Smooth muscle cell (in vitro differentiated cells): ENCODE measurements around the gene MARCHF10. TPM values are rescaled to one million over a fixed set of nuclear protein-coding genes. Genes with fewer than 3 reads are reported as not detected.
A peak's percentile ranks its signal among the peaks of the same experiment; 100 is the strongest.
"Not testable (repeated sequence)": the region's sequence is repeated elsewhere in the genome, so short reads cannot be mapped to it uniquely, and the experiment has no call there.

Source experiments
- DNase-seq: peaks from one replicate; lab custom pipeline; 2025; ENCODE audit not compliant: unreplicated experiment; lab: John Stamatoyannopoulos, UW
- H2AFZ ChIP-seq: fragments of 200-600 bp; sonication (generic); 2 replicates; pipeline ENCODE4 v1.6.0; 2016; ENCODE audit warnings: antibody characterized with exemption, low read depth, mild to moderate bottlenecking
- H3F3A ChIP-seq: fragments of 200-600 bp; sonication (generic); 2 replicates; pipeline ENCODE4 v1.6.0; 2017; ENCODE audit warnings: antibody characterized with exemption, low read depth
- H3K27ac ChIP-seq: fragments of 200-600 bp; sonication (generic); 2 replicates; pipeline ENCODE4 v1.5.1; 2016; ENCODE audit warnings: low read depth, mild to moderate bottlenecking
- H3K27me3 ChIP-seq: fragments of 200-600 bp; sonication (generic); 2 replicates; pipeline ENCODE4 v1.6.1; 2016; ENCODE audit warnings: low read depth, mild to moderate bottlenecking
- H3K36me3 ChIP-seq: fragments of 200-600 bp; sonication (generic); 2 replicates; pipeline ENCODE4 v1.5.1; 2016; ENCODE audit warnings: low read depth
- H3K4me1 ChIP-seq: fragments of 200-600 bp; sonication (generic); 2 replicates; pipeline ENCODE4 v1.5.1; 2016; ENCODE audit warnings: low read depth
- H3K4me2 ChIP-seq: fragments of 200-600 bp; sonication (generic); 2 replicates; pipeline ENCODE4 v1.6.0; 2016; ENCODE audit warnings: mild to moderate bottlenecking
- H3K4me3 ChIP-seq: fragments of 200-600 bp; sonication (generic); 2 replicates; pipeline ENCODE4 v1.5.1; 2016; ENCODE audit warnings: mild to moderate bottlenecking
- H3K79me2 ChIP-seq: fragments of 200-600 bp; sonication (generic); 2 replicates; pipeline ENCODE4 v1.6.0; 2016; ENCODE audit warnings: low read depth, mild to moderate bottlenecking
- H3K9ac ChIP-seq: fragments of 200-600 bp; sonication (generic); 2 replicates; pipeline ENCODE4 v1.6.0; 2016; ENCODE audit warnings: low read depth
- H3K9me3 ChIP-seq: fragments of 200-600 bp; sonication (generic); replicated peaks from 2 replicates; pipeline ENCODE4 v1.5.1; 2016; ENCODE audit warnings: low read depth
- H4K20me1 ChIP-seq: fragments of 200-600 bp; sonication (generic); 2 replicates; pipeline ENCODE4 v1.6.0; 2016; ENCODE audit warnings: low read depth
- WGBS: methylation state at CpG from one replicate; pipeline ENCODE4 v1.1.7; 2016; ENCODE audit warnings: low lambda C conversion rate; 5-methylcytosine and 5-hydroxymethylcytosine counted together
- polyA plus RNA-seq: library from polyadenylated mRNA; unstranded; fragments of >200 nt; fragmentation: Nextera tagmentation; extraction: Ambion mirVana; gene quantifications from 2 replicates; pipeline ENCODE4 v1.2.1, GENCODE V29; 2016
- total RNA-seq: library from RNA; depleted of rRNA; stranded (reverse); fragments of >200 nt; gene quantifications from 2 replicates; pipeline ENCODE4 v1.2.3, GENCODE V29; 2014
- TF ChIP-seq, protein P1 (sequence below): fragments of 200-600 bp; sonication (generic); IDR thresholded peaks from 2 replicates; pipeline ENCODE4 v1.5.1; 2017; ENCODE audit warnings: borderline replicate concordance, mild to moderate bottlenecking, antibody characterized with exemption; ENCODE audit not compliant: insufficient read depth, poor library complexity, severe bottlenecking

Gene MARCHF10
- total and polyA plus RNA-seq, 2 experiments from 2014 or later, result not detected

DNA sequence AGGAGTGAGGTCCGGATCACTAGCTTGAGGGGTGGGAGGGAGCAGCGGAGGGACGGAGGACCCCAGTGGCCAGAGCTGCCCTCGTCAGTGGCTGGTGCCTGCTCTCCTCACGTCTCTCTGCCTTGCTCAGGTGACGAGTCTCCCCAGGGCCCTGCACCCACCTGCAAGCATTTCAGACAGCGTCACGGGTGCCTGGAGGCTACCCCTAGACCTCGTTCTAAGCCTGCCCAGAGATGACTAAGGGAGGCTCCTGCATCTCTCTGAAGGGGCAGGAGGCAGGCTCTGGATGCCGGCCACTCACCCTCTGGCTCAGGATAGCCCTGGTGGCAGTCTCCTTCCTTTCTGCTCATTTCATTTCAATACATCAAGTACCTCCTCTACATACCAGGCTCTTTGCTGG lies 111.9 kb downstream of the MARCHF10 start:
- H3K36me3 ChIP-seq, result no peaks in the 10 kb centered on the region
- H3K4me3 ChIP-seq, result no peak overlapping the region
- H3K79me2 ChIP-seq, result no peaks in the 10 kb centered on the region
- no peak for DNase-seq
- no peak overlapping the region for H3K4me2 ChIP-seq
- H3K4me1 ChIP-seq, result no peaks in the 10 kb centered on the region
- H2AFZ ChIP-seq, result no peak overlapping the region
- no peak overlapping the region for H3K9ac ChIP-seq
- no peaks in the 10 kb centered on the region for H4K20me1 ChIP-seq
- no peak overlapping the region for H3K27ac ChIP-seq
- H3K27me3 ChIP-seq, result no peaks in the 10 kb centered on the region
- no peaks in the 10 kb centered on the region for H3K9me3 ChIP-seq
- H3F3A ChIP-seq, result peaks cover 21% of the 10 kb centered on the region
- 75% methylated on average over 10 of the region's 10 CpGs for WGBS
- TF ChIP-seq, protein P1, sequence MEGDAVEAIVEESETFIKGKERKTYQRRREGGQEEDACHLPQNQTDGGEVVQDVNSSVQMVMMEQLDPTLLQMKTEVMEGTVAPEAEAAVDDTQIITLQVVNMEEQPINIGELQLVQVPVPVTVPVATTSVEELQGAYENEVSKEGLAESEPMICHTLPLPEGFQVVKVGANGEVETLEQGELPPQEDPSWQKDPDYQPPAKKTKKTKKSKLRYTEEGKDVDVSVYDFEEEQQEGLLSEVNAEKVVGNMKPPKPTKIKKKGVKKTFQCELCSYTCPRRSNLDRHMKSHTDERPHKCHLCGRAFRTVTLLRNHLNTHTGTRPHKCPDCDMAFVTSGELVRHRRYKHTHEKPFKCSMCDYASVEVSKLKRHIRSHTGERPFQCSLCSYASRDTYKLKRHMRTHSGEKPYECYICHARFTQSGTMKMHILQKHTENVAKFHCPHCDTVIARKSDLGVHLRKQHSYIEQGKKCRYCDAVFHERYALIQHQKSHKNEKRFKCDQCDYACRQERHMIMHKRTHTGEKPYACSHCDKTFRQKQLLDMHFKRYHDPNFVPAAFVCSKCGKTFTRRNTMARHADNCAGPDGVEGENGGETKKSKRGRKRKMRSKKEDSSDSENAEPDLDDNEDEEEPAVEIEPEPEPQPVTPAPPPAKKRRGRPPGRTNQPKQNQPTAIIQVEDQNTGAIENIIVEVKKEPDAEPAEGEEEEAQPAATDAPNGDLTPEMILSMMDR, result no peak

DNA sequence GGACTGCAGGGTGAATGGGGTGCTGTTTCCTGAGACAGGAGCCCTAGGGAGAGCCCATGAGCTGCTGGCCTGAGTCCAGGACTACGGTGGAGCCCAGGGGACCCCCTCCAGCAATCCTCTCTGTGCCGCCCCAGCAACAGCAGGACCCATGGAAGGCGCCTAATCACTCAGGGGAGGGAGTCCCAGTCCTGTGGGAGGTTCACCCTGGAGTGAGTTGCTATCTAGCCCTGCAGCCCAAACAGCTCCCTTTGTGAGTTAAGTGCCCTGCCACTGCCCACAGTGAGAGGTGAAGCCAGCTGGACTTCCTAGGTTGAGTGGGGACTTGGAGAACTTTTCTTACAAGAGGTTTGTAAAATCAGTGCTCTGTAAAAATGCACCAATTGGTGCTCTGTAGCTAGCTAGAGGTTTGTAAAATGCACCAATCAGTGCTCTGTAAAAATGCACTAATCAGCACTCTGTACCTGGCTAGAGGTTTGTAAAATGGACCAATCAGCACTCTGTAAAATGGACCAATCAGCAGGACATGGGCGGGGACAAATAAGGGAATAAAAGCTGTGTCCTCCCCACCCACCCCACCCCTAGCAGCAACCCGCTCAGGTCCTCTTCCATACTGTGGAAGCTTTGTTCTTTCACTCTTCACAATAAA lies 112.9 kb downstream of the MARCHF10 start:
- not testable (repeated sequence) for H3K36me3 ChIP-seq, H3K27me3 ChIP-seq, H3K9me3 ChIP-seq, DNase-seq, H2AFZ ChIP-seq, H3K9ac ChIP-seq, H3K79me2 ChIP-seq, H3K4me2 ChIP-seq, H3K4me1 ChIP-seq, H3K4me3 ChIP-seq, H3K27ac ChIP-seq, H4K20me1 ChIP-seq
- peaks cover 21% of the 10 kb centered on the region for H3F3A ChIP-seq
- 94% methylated on average over 5 of the region's 5 CpGs for WGBS

DNA sequence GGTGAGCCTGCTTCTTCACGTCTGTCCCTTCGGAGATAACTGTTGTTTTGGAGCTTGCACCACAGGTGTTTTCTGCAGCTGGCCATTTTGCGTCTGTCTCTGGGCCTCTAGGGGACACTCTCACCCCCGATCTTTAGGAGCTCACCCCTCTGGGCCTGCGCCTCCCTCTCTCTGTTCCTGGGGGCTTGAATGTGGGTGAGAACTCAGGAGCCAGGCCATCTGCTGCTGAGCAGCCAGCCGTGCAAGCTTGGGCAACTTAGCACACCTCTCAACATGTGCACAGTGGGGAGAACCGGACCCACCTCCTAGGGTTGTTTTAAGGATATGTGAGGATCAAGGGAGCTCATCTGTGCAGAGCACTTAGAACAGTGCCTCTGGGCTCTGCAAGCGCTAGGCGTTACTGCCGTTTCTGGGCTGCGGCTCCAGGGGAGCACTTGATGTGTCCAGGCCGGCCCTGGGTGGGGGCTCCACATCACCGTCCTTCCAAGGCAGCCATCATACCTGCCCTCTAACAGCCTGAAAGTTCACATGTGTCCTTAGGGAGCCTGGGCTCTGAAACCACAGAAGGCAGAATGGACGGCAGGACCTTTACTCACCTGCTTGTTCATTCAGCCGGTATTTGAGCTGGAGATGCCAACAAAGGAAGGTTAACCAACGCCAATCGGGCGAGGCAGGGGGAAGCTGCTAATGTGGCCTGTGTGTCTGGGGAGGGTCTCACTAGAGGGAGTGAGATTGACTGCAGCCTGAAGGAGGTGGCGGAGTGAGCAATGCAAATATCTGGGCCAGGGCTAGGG lies 114.3 kb downstream of the MARCHF10 start:
- Histone ChIP-seq H3K27me3 (no peaks in the 10 kb centered on the region), H3K27ac (peak overlapping the region; percentile 11), H3K79me2 (no peaks in the 10 kb centered on the region), H3K9ac (no peak overlapping the region), H3K9me3 (no peaks in the 10 kb centered on the region), H4K20me1 (peaks cover 13% of the 10 kb centered on the region), H2AFZ (no peak overlapping the region), H3F3A (peaks cover 21% of the 10 kb centered on the region), H3K4me2 (no peak overlapping the region), H3K4me1 (no peaks in the 10 kb centered on the region), H3K36me3 (no peaks in the 10 kb centered on the region), H3K4me3 (no peak overlapping the region)
- DNase-seq, result no peak
- TF ChIP-seq, protein P1, result no peak
- 91% methylated on average over 19 of the region's 19 CpGs for WGBS

DNA sequence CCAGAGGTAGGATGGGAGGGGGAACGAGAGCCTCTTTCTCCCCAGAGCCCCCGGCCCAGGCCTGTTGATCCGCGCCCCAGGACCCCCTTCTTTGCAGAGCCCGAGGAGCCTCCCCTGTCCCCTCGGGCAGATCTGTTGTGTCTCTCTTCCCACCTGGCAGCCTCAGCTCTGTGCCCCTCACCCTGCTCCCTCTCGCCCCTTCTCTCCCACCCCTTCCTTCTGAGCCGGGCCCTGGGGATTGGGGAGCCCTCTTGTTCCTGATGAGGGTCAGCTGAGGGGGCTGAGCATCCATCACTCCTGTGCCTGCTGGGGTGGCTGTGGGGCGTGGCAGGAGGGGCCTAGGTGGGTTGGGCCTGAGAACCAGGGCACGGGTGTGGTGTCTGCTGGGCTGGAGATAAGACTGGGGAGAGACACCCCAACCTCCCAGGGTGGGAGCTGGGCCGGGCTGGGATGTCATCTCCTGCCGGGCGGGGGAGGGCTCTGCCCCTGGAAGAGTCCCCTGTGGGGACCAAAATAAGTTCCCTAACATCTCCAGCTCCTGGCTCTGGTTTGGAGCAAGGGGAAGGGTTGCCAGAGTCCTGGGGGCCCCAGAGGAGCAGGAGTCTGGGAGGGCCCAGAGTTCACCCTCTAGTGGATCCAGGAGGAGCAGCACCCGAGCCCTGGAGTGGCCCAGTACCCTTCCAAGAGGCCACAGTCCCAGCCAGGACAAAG lies 115.2 kb downstream of the MARCHF10 start:
- Histone ChIP-seq H3K27ac (no peak overlapping the region), H3K9me3 (no peaks in the 10 kb centered on the region), H3K36me3 (no peaks in the 10 kb centered on the region), H3K4me1 (no peaks in the 10 kb centered on the region), H3K4me2 (no peak overlapping the region), H3K79me2 (no peaks in the 10 kb centered on the region), H2AFZ (no peak overlapping the region), H3K9ac (no peak overlapping the region), H3K4me3 (no peak overlapping the region), H3F3A (peaks cover 21% of the 10 kb centered on the region), H4K20me1 (peaks cover 22% of the 10 kb centered on the region), H3K27me3 (no peaks in the 10 kb centered on the region)
- no peak for DNase-seq
- 91% methylated on average over 9 of the region's 14 CpGs for WGBS
- TF ChIP-seq, protein P1, result peak; percentile 32
